ENCODE measurements around the gene TEAD1.

TEAD1 gene

DNA sequence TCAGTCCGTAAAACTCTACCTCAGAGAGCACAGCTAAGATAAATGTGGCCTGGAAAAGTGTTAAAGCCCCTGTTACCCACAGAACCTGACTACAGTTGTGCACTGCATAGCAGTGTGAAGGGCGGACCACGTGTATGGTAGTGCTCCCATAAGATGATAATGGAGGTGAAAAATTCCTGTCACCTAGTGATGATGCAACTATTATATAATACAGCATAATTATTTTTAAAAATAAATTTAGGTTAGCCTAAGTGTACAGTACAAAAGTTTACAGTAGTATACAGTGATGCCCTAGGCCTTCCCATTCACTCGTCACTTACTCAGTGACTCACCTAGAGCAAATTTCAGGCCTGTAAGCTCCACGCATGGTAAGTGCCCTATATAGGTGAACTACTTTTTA is 258.3 kb downstream of the TEAD1 start:
- Histone ChIP-seq H3K27me3 (ENCODE audit: insufficient read depth, low read length) (no peaks in the 10 kb centered on the region), H3K4me3 (ENCODE audit: low read length) (no peak overlapping the region), H3K9me3 (ENCODE audit: insufficient read depth, low read depth, low read length) (peaks cover 5% of the 10 kb centered on the region; the same call in 1 of the 2 replicates), H3K9ac (ENCODE audit: low read depth, low read length) (no peak overlapping the region), H3K27ac (ENCODE audit: low read depth, low read length) (no peak overlapping the region), H3K36me3 (ENCODE audit: insufficient read depth, low read length) (peaks cover 55% of the 10 kb centered on the region), H3K4me1 (ENCODE audit: insufficient read depth, low read length) (no peaks in the 10 kb centered on the region)
- WGBS = 100% methylated on average over 4 of the region's 5 CpGs

- WGBS = 92% methylated on average over 2 of the region's 2 CpGs
- H3K36me3 ChIP-seq (ENCODE audit: insufficient read depth, low read length) = peaks cover 76% of the 10 kb centered on the region
- no peak overlapping the region for H3K27ac ChIP-seq (ENCODE audit: low read depth, low read length)
- H3K9me3 ChIP-seq (ENCODE audit: insufficient read depth, low read depth, low read length) = peaks cover 5% of the 10 kb centered on the region; the same call in 1 of the 2 replicates
- no peak overlapping the region for H3K4me3 ChIP-seq (ENCODE audit: low read length)
- no peaks in the 10 kb centered on the region for H3K4me1 ChIP-seq (ENCODE audit: insufficient read depth, low read length)
- H3K9ac ChIP-seq (ENCODE audit: low read depth, low read length) = no peak overlapping the region
- H3K27me3 ChIP-seq (ENCODE audit: insufficient read depth, low read length) = no peaks in the 10 kb centered on the region
These were observed 262.0 kb downstream of the TEAD1 start for GRCh38 chr11:12936200-12936599.

DNA sequence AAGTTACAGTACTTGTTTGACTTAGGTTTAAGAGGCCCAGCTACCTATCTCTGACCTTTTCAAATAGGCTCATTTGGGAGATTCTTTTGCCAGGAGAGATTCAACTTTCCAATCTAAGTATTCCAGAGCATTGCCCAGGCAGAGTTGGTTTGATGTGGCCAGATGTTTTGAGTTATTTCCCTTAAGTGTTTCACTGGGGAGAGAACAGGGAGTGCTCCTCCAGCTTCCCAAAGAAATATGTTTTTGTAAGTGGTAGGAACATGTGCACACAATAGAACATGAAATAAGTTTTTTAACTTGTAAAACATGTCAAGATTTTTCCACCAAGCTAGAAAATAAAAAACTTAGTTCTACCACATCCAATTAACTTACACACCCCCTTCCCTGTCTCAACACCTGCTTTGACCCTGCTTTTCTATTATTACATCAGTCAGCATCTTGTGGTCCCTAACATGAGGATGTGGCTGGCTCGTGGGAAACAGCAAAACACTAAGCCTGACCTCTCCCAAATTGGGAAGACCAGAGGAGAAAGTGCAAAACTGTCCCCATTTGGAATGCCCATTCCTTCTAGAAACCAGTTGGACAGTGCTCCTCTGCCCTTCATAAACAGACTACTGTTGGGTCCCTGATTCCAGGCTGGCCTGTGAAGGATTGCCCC is 264.5 kb downstream of the TEAD1 start:
- no peaks in the 10 kb centered on the region for H3K9me3 ChIP-seq (ENCODE audit: insufficient read depth, low read depth, low read length)
- no peaks in the 10 kb centered on the region for H3K4me1 ChIP-seq (ENCODE audit: insufficient read depth, low read length)
- WGBS = 85% methylated on average over 1 of the region's 1 CpG
- no peak overlapping the region for H3K27ac ChIP-seq (ENCODE audit: low read depth, low read length)
- H3K4me3 ChIP-seq (ENCODE audit: low read length) = no peak overlapping the region
- no peak overlapping the region for H3K9ac ChIP-seq (ENCODE audit: low read depth, low read length)
- peaks cover 73% of the 10 kb centered on the region for H3K36me3 ChIP-seq (ENCODE audit: insufficient read depth, low read length)
- H3K27me3 ChIP-seq (ENCODE audit: insufficient read depth, low read length) = no peaks in the 10 kb centered on the region

DNA sequence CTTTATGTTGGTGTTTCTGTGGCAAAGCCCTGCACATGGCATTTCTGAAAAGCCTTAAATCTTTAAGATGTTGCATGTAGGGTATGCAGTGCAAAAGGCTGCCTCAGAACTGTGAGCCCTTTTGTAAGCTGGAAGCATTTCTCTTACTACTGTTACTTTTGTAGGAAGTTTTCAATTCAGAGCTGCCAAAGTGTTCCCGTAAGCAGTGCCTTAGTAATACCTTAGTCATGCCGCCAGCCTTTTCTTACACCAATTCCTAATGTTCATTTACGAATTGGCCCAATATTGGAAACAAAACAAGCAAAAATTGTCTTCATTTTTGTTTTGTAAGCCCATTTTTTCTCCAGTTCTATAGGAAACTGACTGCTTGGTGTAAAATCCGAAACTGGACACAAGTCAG is 267.4 kb downstream of the TEAD1 start:
- Histone ChIP-seq H3K27ac (ENCODE audit: low read depth, low read length) (no peak overlapping the region), H3K4me3 (ENCODE audit: low read length) (no peak overlapping the region), H3K4me1 (ENCODE audit: insufficient read depth, low read length) (no peaks in the 10 kb centered on the region), H3K36me3 (ENCODE audit: insufficient read depth, low read length) (peaks cover 66% of the 10 kb centered on the region), H3K9ac (ENCODE audit: low read depth, low read length) (no peak overlapping the region), H3K9me3 (ENCODE audit: insufficient read depth, low read depth, low read length) (no peaks in the 10 kb centered on the region), H3K27me3 (ENCODE audit: insufficient read depth, low read length) (no peaks in the 10 kb centered on the region)
- WGBS = 93% methylated on average over 4 of the region's 4 CpGs

DNA sequence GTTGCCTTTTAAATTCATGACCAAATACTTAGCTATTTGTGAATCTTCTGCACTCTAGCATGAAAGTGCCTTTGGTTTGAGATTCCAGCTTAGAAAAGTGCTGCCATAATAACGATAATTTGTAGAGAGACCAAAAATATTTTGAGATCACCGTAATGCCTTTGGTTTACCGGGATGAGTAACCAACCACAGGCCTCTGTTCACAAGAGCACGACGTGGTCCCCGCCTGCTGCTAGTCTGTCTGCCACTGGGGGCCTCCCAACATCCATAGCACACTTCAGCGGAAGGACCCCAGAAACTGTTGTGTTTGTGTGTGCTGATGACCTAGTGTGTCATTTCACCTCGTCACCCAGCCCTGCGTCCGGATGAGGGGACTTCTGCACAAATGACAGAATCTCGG is 267.9 kb downstream of the TEAD1 start:
- H3K36me3 ChIP-seq (ENCODE audit: insufficient read depth, low read length) = peaks cover 61% of the 10 kb centered on the region
- no peak overlapping the region for H3K27ac ChIP-seq (ENCODE audit: low read depth, low read length)
- H3K9me3 ChIP-seq (ENCODE audit: insufficient read depth, low read depth, low read length) = no peaks in the 10 kb centered on the region
- 93% methylated on average over 11 of the region's 11 CpGs for WGBS
- H3K4me1 ChIP-seq (ENCODE audit: insufficient read depth, low read length) = no peaks in the 10 kb centered on the region
- H3K27me3 ChIP-seq (ENCODE audit: insufficient read depth, low read length) = no peaks in the 10 kb centered on the region
- no peak overlapping the region for H3K9ac ChIP-seq (ENCODE audit: low read depth, low read length)
- H3K4me3 ChIP-seq (ENCODE audit: low read length) = no peak overlapping the region

- WGBS = 96% methylated on average over 5 of the region's 5 CpGs
- peaks cover 50% of the 10 kb centered on the region for H3K36me3 ChIP-seq (ENCODE audit: insufficient read depth, low read length)
- H3K27me3 ChIP-seq (ENCODE audit: insufficient read depth, low read length) = no peaks in the 10 kb centered on the region
These were observed 269.1 kb downstream of the TEAD1 start for GRCh38 chr11:12943311-12943710.

DNA sequence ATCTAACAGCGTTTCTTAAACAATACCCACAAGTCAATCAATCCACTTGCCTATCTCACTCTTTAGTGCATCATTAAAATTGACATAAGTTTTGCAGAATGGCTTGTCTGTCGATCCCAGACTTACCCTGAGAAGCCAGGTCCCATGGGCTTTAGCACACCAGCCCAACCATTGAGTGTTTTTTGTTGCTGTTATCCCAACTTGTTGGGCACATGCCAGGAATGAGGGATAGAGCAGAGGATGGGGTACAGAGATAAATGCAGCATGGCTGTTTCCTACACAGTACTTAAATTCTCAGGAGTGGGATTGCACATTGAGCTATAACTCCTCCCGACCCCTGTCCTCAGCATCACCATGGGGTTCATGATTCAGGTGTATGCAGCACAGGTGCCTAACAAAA is 270.7 kb downstream of the TEAD1 start:
- H3K27me3 ChIP-seq (ENCODE audit: insufficient read depth, low read length) = no peaks in the 10 kb centered on the region
- H3K9me3 ChIP-seq (ENCODE audit: insufficient read depth, low read depth, low read length) = no peaks in the 10 kb centered on the region
- no peak overlapping the region for H3K4me3 ChIP-seq (ENCODE audit: low read length)
- H3K4me1 ChIP-seq (ENCODE audit: insufficient read depth, low read length) = no peaks in the 10 kb centered on the region
- WGBS = 90% methylated on average over 3 of the region's 3 CpGs
- H3K27ac ChIP-seq (ENCODE audit: low read depth, low read length) = no peak overlapping the region
- no peak overlapping the region for H3K9ac ChIP-seq (ENCODE audit: low read depth, low read length)
- H3K36me3 ChIP-seq (ENCODE audit: insufficient read depth, low read length) = peaks cover 35% of the 10 kb centered on the region

More at GRCh38 chr11:12943311-12943710, 269.1 kb downstream of the TEAD1 start:
- Histone ChIP-seq H3K27ac (ENCODE audit: low read depth, low read length) (no peak overlapping the region), H3K4me1 (ENCODE audit: insufficient read depth, low read length) (no peaks in the 10 kb centered on the region), H3K9me3 (ENCODE audit: insufficient read depth, low read depth, low read length) (no peaks in the 10 kb centered on the region), H3K9ac (ENCODE audit: low read depth, low read length) (no peak overlapping the region), H3K4me3 (ENCODE audit: low read length) (no peak overlapping the region)

DNA sequence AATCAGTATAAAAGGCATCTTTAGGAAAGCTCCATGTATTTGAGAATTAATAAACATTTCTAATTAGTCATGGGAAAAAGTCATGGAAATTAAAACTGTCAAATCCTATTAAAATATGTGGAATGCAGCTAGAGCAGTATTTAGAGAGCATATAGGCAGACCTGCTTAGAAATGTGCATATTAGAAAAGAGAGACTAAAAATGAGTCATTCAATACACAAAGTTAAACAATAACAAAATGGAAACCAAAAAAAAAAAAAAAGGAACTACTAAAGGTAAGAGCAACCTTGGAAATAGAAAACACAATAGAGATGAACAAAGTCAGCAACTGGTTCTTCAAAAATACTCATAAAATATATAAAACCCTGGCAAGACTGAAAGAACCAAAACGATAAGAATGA is 275.2 kb downstream of the TEAD1 start:
- no peaks in the 10 kb centered on the region for H3K4me1 ChIP-seq (ENCODE audit: insufficient read depth, low read length)
- H3K4me3 ChIP-seq (ENCODE audit: low read length) = no peak overlapping the region
- H3K9ac ChIP-seq (ENCODE audit: low read depth, low read length) = no peak overlapping the region
- H3K27me3 ChIP-seq (ENCODE audit: insufficient read depth, low read length) = no peaks in the 10 kb centered on the region
- no CpG with 5 or more reads among the region's 1 CpG for WGBS
- H3K36me3 ChIP-seq (ENCODE audit: insufficient read depth, low read length) = no peaks in the 10 kb centered on the region
- H3K9me3 ChIP-seq (ENCODE audit: insufficient read depth, low read depth, low read length) = peaks cover 7% of the 10 kb centered on the region; the same call in 1 of the 2 replicates
- no peak overlapping the region for H3K27ac ChIP-seq (ENCODE audit: low read depth, low read length)

DNA sequence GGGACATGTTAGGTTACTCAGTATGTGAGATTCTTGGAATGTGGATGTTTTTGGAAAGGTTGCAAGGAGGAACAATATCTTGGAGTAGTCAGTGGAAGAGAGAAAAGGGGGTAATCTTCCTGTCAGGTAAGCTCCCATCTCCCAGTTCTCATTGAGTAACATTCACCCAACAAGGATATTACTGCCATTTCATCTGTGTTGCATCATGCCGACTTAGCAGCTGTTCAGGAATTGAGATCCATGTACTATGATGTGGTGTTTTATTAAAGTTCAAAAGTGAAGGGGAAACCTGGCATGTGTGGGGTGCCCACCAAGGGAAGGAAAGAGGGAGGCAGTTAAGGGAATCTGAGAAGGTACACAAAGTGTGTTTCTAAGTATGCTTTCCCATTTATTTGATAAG is 276.4 kb downstream of the TEAD1 start:
- WGBS = 94% methylated on average over 1 of the region's 1 CpG
- no peak overlapping the region for H3K9ac ChIP-seq (ENCODE audit: low read depth, low read length)
- no peaks in the 10 kb centered on the region for H3K36me3 ChIP-seq (ENCODE audit: insufficient read depth, low read length)
- no peak overlapping the region for H3K27ac ChIP-seq (ENCODE audit: low read depth, low read length)
- H3K4me3 ChIP-seq (ENCODE audit: low read length) = no peak overlapping the region
- no peaks in the 10 kb centered on the region for H3K27me3 ChIP-seq (ENCODE audit: insufficient read depth, low read length)
- H3K9me3 ChIP-seq (ENCODE audit: insufficient read depth, low read depth, low read length) = peaks cover 7% of the 10 kb centered on the region; the same call in 1 of the 2 replicates
- H3K4me1 ChIP-seq (ENCODE audit: insufficient read depth, low read length) = no peaks in the 10 kb centered on the region

DNA sequence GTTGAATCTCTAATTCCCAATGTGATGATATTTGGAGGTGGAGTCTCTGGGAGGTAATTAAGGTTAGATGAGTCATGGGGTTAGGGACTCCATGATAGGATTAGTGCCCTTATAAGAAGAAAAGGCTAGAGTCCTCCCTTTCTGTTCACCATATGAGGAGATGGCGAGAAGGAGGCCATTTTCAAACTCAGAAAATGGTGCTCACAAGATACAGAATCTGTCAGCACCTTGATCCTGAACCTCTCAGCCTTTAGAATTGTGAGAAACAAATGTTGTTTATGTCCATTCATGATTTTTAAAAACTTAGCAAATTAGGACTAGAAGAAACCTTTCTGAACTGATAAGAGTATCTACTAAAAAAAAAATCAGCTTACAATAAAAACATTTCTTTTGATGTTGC is 277.2 kb downstream of the TEAD1 start:
- H3K27me3 ChIP-seq (ENCODE audit: insufficient read depth, low read length) = no peaks in the 10 kb centered on the region
- H3K9me3 ChIP-seq (ENCODE audit: insufficient read depth, low read depth, low read length) = peaks cover 10% of the 10 kb centered on the region; the same call in 1 of the 2 replicates
- H3K4me1 ChIP-seq (ENCODE audit: insufficient read depth, low read length) = no peaks in the 10 kb centered on the region
- 83% methylated on average over 1 of the region's 1 CpG for WGBS
- H3K27ac ChIP-seq (ENCODE audit: low read depth, low read length) = no peak overlapping the region
- H3K36me3 ChIP-seq (ENCODE audit: insufficient read depth, low read length) = no peaks in the 10 kb centered on the region
- H3K9ac ChIP-seq (ENCODE audit: low read depth, low read length) = no peak overlapping the region
- no peak overlapping the region for H3K4me3 ChIP-seq (ENCODE audit: low read length)

DNA sequence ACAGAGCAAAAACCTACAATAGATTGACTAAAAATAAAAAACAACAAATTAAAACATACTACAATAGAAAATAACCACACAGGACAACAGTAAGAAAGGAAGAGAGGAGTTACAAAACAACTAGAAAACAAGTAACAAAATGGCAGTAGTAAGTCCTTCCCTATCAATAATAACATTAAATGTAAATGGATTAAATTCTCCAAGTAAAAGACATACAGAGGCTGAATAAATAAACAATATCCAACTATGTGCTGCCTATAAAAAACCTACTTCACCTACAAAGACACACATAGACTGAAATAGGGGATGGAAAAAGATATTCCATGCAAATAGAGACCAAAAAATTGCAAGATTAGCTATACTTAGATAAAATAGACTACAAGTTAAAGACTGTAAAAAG is 277.9 kb downstream of the TEAD1 start:
- H3K27ac ChIP-seq (ENCODE audit: low read depth, low read length) = no peak overlapping the region

GRCh38 chr11:12958986-12959385 is 284.8 kb downstream of the TEAD1 start:
- Histone ChIP-seq H3K27me3 (ENCODE audit: insufficient read depth, low read length) (no peaks in the 10 kb centered on the region), H3K9me3 (ENCODE audit: insufficient read depth, low read depth, low read length) (peaks cover 3% of the 10 kb centered on the region; the same call in 1 of the 2 replicates), H3K9ac (ENCODE audit: low read depth, low read length) (no peak overlapping the region), H3K27ac (ENCODE audit: low read depth, low read length) (no peak overlapping the region), H3K36me3 (ENCODE audit: insufficient read depth, low read length) (no peaks in the 10 kb centered on the region), H3K4me3 (ENCODE audit: low read length) (no peak overlapping the region), H3K4me1 (ENCODE audit: insufficient read depth, low read length) (no peaks in the 10 kb centered on the region)
- WGBS = 88% methylated on average over 3 of the region's 3 CpGs

More for the DNA sequence above, 277.9 kb downstream of the TEAD1 start:
- no peaks in the 10 kb centered on the region for H3K4me1 ChIP-seq (ENCODE audit: insufficient read depth, low read length)
- H3K36me3 ChIP-seq (ENCODE audit: insufficient read depth, low read length) = no peaks in the 10 kb centered on the region
- no peak overlapping the region for H3K4me3 ChIP-seq (ENCODE audit: low read length)
- peaks cover 10% of the 10 kb centered on the region; the same call in 1 of the 2 replicates for H3K9me3 ChIP-seq (ENCODE audit: insufficient read depth, low read depth, low read length)
- H3K27me3 ChIP-seq (ENCODE audit: insufficient read depth, low read length) = no peaks in the 10 kb centered on the region
- no peak overlapping the region for H3K9ac ChIP-seq (ENCODE audit: low read depth, low read length)

Measured in HUES64 (cell line).